Activated CD4-positive, CD25-positive, alpha-beta regulatory T cell (primary cell): Measurements from ENCODE around the gene ANGPTL8.

ENCODE experiments used
- DNase-seq, 4 experiments: peaks; one replicate each; lab custom pipeline; 2025; lab: John Stamatoyannopoulos, UW

Gene ANGPTL8

DNA sequence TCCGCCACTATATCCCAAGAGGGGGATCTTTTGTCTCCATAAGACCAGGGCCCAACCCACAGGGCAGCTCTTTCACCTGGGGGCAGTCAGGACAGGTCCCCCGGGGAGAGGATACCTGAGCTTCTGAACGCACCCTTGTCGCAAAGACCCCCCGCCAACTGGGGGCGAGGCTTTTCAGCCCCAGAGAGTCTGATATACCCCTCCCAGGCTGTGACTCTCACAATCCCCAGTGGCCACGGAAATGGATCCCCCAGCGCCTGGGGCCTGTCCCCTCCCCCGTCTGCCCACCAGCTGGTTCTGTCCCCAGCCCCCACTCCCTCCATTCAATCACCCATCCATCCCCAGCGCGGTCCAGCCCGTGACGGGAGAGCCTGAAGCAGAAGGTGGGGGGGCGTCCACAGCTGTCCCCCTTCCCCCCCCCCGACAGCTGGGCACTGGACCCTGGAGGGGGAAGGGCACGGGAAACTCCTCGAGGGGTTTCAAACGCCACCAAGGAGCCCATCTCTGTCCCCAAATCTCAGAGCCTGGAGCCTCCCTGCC is 22.1 kb downstream of the ANGPTL8 start:
- no peak for DNase-seq

DNA sequence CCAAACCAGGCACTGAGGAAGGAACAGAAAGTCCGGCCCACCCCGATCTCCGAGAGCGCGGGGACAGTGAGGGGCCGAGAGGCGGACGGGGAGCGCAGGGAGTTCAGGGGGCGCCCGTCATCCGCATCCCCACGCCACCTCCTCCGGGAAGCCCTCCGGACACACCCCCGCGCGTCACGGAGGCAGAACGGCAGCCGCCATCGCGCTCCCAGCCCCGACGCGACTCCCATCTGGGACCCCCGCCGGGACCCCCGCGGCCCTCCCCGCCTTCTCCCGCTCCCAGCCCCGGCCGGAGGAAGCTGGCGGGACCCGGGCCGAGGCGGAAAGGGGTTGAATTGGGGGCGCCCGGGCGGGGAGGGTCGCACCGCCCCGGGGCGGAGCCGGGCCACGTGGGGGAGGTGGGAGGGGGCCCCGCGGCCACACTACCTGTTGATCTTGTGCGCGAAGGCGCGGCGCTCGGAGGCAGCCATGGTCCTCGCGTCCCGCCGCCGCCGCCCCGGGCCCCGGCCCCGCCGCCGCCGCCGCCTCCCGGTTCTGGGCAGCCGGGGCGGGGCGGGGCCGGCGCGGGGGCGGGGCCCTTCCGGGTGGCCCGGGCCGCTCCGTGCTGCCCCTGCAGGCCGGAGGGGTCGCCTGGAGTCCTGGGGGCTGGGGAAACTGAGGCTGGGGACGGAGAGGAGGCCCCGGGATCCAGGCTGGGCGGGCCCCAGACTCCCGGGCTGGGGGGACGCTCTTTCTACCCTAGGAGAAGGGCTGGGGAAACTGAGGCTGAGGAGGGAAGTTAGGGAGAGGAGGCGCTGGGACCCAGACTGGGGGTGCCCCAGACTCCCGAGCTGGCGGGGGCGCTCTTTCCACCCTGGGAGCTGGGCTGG is 22.8 kb downstream of the ANGPTL8 start, which contains the start of gene DOCK6:
DOCK6 (minus strand) TSS at position 554 of the 869 bp plus-strand sequence; CDS start at position 470, 84 bp downstream.
- peak in 1 of 4 experiments; percentile 20 for DNase-seq

DNA sequence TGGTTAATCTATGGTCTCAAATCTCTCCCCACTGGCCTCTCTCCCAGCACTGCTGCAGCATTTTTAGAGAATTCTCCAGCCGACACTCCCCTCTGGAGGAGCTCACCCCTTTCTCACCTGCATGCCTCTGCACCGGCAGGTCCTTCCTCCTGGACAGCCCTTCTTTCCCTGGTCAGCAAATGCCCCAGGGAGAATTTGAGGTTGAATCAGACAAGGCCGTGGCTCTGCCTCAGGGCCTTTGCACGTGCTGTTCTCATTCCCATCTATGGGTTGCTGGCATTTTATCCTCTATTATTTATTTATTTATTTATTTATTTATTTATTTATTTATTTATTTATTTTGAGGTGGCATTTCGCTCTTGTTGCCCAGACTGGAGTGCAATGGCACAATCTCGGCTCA is 24.3 kb downstream of the ANGPTL8 start:
- no peak for DNase-seq

DNA sequence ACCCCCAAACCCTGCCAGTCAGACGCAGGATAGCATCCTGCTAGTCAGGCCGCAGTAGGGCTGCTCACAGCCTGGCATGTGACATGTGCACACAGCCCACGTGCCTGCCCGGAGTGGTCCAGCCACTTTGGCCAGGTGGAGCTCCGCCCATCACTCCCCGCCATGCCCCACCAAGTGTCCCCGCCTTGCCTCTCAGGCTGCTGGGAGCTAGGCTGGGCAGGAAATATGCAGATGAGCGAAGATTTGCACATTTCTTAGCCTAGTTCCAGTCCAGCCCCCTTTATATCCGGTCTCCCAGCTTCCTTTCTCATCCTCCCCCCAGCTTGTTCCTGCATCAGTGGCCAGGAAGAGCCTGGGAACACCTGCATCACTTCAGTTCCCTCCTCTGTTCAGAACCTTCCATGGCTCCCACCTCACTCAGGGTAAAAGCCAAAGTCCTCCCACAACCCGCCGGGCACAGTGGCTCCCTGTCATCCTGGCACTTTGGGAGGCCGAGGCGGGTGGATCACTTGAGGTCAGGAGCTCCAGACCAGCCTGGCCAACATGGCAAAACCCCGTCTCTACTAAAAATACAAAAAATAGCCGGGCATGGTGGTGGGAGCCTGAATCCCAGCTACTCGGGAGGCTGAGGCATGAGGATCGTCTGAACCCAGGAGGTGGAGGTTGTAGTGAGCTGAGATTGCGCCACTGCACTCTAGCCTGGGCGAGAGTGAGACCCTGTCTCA is 25.2 kb downstream of the ANGPTL8 start:
- no peak for DNase-seq

DNA sequence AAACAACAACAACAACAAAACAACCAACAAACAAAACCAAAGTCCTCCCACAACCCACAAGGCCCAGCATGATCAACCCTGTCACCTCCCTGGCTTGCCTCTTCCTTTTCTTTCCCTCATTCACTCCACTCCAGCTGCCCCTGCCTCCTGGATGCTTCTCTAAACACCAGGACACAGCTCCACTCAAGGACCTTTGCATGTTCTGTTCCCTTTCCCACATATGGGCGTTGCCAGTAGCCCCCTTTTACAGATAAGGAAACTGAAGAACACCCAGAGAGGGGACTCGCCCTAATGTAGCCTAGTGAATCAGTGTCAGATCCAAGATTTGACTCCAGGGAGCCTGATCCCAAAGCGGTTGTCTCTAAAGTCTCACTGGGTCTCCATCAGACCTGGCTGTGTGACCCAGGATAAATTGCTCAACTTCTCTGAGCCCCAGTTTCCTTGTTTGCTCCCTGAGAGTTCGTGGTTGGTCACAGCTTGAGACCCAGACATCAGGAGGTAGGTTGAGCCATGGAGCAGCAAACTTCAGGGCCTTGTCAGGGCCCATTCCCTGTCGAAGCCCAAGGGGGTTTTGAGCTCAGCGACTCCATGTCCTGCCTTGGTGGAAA is 25.9 kb downstream of the ANGPTL8 start:
- no peak for DNase-seq

DNA sequence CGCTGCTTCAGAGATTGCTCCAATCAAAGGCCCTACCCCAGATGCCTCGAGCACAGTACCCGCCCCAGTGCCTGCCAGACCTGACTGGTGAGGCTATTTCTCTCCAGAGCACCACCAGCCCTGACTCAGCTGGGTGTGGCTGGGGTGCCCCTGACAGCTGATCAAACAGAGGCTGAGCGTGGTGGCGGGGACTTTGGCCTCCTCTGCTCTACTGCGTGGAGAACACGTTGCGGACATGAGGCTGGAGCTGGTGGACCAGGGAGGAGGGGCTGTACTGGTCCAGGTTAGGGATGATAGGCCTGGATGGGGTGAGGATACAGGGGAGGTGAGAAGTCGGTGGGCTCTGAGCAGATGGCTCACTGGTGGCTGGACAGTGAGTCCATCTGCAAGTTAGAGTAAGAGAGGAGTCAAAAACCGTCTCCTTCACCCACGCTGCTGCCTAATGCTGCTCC is 26.4 kb downstream of the ANGPTL8 start:
- no peak for DNase-seq

DNA sequence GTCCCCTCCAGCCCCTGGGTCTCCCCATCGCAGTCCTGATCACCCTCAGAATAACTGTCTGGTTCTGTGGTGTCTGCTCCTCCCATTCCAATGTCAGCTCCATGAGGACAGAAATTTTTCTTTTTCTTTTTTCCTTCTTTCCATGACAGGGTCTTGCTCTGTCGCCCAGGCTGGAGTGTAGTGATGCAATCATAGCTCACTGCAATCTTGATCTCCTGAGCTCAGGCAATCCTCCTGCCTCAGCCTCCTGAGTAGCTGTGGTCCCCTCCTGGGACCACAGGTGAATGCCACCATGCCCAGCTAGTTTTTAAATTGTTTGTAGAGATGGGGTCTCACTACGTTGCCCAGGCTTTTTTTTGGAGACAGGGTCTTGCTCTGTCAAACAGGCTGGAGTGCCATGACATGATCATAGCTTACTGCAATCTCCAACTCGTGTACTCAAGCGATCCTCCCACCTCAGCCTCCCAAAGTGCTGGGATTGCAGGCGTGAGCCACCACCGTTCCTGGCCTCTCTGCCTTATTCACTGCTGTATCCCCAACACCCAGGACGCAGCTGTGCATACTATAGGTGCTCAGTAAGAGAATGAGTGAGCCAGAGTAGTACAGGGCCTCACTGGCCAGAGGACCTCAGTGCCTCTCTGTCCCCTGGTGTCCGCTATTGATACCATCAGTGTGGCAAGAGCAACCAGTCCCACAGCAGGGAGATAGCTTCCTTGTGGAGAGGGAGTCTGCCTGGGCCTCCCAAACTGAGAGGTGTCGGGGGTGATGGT is 28.1 kb downstream of the ANGPTL8 start:
- DNase-seq, result no peak

DNA sequence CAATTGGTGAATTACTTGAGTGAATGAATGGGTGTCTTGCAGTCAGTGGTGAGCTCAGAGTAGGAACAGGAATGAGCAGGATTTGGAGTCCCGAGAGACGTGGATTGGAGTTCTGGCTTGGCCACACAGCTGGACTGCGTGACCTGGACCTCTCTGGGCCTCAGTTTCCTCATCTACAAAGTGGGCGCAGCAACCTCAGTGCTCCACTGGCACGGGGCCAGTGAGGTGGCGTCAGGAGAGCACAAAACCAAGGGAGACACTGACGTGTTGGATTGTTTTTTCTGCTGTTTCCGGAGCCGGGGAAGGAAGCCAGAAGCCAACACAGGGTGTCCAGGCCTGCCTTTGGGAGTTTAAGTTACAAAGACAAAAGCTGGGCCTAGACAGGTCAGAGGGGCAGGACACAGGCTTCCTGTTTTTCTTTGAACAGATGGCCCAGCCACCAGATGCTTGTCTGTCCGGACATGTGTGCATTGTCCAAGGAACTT is 29.4 kb downstream of the ANGPTL8 start:
- no peak for DNase-seq

DNA sequence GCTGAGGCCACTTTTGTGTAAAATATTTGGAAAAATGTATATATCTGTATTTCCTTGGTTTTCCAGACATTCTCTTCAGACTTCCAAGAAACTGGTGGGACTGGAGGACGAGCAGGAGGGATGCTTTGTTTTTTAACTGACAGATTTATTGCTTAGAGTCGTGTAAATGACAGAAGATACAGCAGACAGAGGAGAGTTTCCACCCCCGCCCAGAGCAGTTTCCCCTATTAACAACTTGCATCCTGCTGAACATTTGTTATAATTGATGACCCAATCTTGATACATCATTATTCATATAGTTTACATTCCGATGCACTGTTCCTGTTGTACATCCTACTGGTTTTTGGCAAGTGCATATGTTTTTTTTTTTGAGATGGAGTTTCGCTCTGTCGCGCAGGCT is 30.0 kb downstream of the ANGPTL8 start:
- no peak for DNase-seq

DNA sequence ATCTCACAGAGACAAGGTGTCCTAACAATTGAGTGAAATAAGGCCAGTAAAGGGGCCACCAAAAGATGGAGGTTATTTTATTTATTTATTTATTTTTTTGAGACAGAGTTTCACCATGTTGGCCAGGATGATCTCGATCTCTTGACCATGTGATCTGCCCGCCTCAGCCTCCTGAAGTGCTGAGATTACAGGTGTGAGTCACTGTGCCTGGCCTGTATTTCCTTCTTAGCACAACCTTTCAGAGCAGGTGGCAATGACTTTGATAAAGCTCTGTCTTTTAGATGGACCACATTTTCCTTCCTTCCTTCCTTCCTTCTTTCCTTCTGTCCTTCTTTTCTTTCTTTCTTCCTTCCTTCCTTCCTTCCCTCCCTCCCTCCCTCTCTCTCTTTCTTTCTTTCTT is 33.9 kb downstream of the ANGPTL8 start:
- DNase-seq, result no peak

DNA sequence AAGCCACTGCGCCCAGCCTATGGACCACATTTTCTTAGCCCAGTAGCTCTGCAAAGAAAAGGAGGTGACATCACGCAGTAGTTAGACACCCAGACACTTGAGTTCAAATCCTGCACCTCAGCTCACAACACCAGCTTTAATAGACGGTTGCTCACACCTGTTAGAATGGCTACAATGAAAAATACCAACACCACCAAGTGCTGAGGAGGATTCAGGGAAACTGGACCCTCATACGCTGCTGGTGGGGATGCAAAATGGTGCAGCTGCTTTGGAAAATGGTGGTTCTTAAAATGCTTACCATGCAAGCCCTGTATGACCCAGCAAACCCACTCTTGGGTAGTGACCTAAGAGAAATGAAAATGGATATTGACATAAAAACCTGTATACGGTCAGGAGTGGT is 34.6 kb downstream of the ANGPTL8 start:
- DNase-seq, result no peak

GRCh38 chr19:11274533-11275086 is 35.2 kb downstream of the ANGPTL8 start:
- DNase-seq, result no peak

- no peak for DNase-seq
Measured at GRCh38 chr19:11278670-11279069, 39.3 kb downstream of the ANGPTL8 start.

DNA sequence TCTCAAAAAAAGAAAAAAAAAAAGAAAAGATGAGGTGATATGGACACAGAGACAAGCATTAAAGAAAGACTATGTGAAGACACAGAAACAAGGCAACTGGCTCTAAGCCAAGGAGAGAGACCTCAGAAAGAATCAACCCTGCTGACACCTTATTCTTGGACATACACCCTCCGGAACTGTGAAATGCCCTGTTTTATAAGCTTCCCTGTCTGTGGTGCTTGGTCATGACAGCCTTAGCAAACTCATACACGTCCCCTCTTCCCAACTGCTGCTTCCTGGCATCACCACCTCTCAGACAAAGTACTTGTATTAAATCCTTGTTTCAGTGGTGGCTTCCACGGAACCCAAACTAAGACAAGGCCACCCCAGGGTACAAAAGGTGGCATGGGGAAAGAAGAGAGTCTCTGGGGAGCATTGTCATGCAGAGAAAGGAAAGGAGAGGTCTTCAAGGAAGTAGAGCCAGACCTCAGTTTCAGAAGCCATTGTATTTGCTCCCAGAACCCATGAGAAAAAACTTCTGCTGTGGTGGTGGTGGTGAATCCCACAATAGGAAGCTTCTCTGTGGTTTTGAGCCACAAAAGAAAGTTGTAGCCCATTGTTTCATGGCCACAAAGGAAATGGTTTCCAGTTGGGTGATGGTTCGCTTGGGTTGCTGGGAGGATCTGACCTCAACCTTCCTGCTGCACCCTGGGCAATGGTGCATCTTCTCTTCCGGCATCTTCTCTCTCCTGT is 40.3 kb downstream of the ANGPTL8 start:
- DNase-seq, result no peak

DNA sequence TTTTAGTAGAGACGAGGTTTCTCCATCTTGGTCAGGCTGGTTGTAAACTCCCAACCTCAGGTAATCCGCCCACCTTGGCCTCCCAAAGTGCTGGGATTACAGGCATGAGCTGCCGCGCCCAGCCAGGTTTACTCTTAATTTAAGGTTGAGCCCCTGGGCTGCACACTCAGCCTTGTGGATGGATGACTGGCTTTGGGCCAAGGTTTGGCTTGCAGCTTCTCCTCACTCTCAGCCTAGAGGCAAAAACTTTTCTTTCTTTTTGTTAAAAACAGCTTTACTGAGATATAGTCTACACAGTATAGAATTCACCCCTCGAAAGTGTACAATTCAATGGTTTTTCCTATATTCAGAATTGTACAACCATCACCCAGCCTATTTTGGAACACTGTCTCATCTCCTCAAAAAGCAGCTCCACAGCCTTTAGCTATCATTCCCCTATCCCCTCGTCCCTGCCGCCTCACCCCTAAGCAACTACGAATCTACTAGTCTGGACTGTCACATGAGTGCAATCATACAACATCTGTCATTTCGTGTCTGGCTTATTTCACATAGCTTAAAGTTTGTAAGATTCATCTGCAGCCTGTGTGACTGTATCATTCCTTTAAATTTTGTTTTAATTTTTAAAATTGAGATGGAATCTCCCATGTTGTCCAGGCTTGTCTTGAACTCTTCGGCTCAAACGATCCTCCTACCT is 42.1 kb downstream of the ANGPTL8 start:
- no peak for DNase-seq

DNA sequence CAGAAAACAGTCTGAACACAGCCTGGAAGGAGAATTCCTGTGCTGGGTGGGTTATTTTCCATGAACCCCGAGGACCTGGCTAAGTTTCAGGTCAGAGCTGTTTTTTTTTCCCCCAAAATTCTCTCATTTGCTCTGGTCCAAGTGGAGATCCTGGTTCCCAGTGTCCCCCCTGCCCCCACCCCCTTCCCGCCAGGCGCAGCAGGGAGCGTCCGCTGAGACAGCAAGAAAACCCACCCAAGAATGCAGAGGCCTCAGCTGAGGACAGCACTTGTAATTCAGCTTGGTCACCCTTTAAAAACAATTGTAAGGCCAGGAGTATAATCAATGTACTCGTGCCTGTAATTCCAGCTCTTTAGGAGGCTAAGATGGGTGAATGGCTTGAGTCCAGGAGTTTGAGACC is 45.1 kb downstream of the ANGPTL8 start:
- DNase-seq, result no peak

GRCh38 chr19:11286312-11286974 is 47.0 kb downstream of the ANGPTL8 start:
- no peak for DNase-seq

GRCh38 chr19:11288349-11288748 is 48.9 kb downstream of the ANGPTL8 start:
- DNase-seq, result no peak

DNA sequence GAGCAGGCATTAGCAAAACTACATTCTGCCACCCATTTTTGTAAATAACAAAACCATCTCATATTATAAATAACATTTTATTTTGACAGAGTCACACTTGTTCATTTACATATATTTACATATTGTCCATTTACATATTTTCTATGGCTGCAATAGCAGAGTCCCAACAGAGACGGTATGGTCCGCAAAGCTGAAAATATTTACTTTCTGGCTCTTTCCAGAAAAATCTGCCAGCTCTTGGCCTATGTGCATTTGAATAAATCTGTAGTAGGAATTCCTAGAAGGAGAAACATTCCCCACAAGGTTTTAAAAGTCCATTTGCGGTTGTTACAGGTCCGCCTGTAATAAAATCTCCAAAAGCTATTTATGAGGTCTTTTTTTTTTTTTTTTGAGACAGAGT is 50.8 kb downstream of the ANGPTL8 start:
- DNase-seq, result no peak
